GM12801 (cell line): Measurements from ENCODE around the gene VPS37D.

Experiments used
- CTCF ChIP-seq: IDR thresholded peaks from one replicate; pipeline ENCODE4 v1.5.1; 2011; ENCODE audit warnings: control low read depth; ENCODE audit not compliant: insufficient read length; ENCODE audit errors: extremely low read depth

VPS37D gene

GRCh38 chr7:73704640-73705550 lies 37.3 kb downstream of the VPS37D start:
- TF ChIP-seq CTCF = no peak

GRCh38 chr7:73705551-73705920 lies 37.9 kb downstream of the VPS37D start:
- TF ChIP-seq CTCF = no peak

GRCh38 chr7:73706126-73707044 lies 38.8 kb downstream of the VPS37D start:
- no peak for TF ChIP-seq CTCF

GRCh38 chr7:73707045-73707631 lies 39.5 kb downstream of the VPS37D start:
- TF ChIP-seq CTCF = no peak

- no peak for TF ChIP-seq CTCF
Observed at GRCh38 chr7:73708961-73709549, 41.4 kb downstream of the VPS37D start.

- no peak for TF ChIP-seq CTCF
Observed at GRCh38 chr7:73712773-73713172, 45.1 kb downstream of the VPS37D start.

GRCh38 chr7:73715648-73716317 lies 48.2 kb downstream of the VPS37D start:
- no peak for TF ChIP-seq CTCF
